IPS-18c (cell line): Measurements from ENCODE around the gene IGF1R.

Experiments used
- H3K4me3 ChIP-seq: 2 replicates; pipeline ENCODE4 v1.7.0; 2013; ENCODE audit warnings: low read depth, mild to moderate bottlenecking, low read length, moderate library complexity; ENCODE audit not compliant: insufficient read depth
- H3K9me3 ChIP-seq: one replicate; pipeline ENCODE4 v1.6.1; 2013; ENCODE audit warnings: mild to moderate bottlenecking, low read length, moderate library complexity; ENCODE audit not compliant: control insufficient read depth, insufficient read depth

The IGF1R gene

DNA sequence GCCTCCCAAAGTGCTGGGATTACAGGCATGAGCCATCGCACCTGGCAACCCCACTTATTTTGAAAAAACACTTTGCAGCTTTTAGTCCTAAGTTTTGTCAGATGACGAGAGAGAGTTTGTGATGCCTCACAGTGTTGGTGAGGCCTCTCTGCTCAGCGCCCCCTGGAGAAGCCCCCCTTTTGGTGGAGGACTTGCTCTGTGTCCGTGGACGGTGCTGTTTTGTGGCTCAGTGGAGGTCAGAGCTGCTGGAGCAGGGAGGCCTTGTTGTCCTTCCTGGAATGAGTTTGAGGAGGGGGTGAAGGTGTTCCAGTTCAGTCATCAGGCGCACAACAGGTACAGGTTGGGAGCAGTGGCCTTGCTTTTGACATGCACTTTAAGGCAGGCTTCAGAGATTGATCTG, 301.3 kb downstream of the IGF1R start:
- H3K4me3 ChIP-seq: no peak overlapping the region
- H3K9me3 ChIP-seq: no peaks in the 10 kb centered on the region

DNA sequence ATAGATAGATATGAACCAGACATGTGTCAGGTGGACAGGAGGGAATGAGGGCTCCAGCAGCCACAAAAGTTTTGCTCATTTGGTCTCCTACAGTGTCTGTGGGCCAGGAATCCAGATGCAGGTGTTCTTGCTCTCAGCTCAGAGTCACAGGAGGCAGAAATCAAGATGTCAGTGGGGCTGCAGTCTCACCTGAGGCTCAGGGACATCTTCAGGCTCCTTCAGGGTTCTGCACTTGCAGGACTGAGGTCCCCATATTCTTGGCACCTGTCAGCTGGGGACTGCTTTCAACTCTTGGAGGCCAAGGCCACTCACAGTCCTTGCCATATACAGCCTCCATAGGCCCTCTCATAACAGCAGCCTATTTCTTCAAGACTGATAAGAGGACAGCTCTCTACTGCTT, 301.9 kb downstream of the IGF1R start:
- H3K9me3 ChIP-seq: no peaks in the 10 kb centered on the region
- no peak overlapping the region for H3K4me3 ChIP-seq

DNA sequence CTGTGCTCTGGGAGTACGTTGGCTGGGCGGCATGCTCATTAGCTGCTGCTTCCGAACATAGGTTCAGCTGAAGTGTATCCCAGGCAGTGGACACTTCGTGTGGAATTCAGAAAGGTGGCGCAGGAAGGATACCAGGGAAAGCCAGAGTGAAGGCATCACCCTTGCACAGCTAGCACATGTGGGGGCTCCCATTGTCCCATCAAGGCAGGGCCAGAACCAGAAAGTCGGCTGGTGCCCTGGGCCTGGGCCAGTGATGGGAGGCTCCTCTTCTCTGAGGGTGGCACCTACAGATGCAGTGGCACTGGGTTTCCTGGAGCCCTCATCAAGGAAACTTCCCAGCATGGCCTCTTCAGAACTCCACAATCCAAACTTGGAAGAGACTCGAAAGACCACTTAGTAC, 302.7 kb downstream of the IGF1R start:
- Histone ChIP-seq H3K4me3 (no peak overlapping the region), H3K9me3 (no peaks in the 10 kb centered on the region)

DNA sequence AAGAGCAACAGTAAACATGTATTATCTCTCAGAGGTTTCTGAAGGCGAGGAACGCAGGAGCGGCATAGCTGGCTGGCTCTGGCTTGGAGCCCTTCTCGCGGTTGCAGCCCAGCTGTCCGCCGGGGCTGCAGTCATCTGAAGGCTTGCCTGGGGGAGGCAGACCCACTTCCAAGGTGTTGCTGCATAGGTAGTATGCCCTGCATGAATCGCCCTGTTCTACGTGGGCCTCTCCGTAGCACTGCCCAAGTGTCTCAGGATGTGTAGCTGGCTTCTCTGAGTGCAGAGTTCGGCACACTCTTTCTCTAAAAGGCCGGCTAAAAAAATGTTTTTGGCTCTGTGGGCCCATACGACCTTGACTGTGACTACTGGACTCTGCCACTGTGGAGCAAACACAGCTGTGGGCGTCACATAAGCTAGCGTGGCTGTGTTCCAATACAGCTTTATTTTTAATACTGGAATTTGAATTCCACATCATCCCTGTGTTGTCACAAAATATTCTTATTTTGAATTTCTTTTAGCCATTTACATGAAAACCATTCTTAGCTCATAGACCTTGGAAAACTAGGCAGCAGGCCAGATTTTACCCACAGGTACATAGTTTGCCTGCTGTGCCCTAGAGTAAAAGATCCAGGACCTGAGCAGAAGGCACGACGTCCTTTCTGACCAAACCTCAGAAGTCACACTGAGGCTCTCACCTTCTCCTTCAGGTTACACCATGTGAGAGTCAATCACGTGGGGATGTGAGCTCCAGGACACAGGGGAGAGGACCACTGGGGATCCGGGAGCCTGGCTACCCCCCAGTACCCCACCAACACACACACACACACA, 303.4 kb downstream of the IGF1R start:
- Histone ChIP-seq H3K9me3 (peaks cover 2% of the 10 kb centered on the region), H3K4me3 (no peak overlapping the region)

DNA sequence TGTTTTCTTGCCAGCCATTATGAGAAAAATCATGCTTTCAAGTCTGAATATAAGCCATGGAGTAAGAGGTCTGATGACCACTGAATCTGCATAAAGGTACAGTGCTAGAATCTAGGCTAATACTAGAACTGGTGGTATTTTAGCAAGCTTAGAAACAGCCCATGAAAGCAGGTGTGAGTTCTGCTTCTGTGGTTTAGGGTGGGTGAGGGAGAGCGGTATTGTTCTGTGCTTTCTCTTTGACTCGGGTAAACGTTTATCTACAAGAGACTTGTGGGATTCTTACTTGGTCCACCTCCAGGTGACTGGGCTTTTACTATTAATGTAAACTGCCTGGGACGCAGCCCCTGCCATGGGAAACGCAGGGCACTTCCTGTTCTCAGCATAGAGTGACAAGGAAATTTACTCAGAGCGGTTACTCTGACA, 304.1 kb downstream of the IGF1R start:
- H3K9me3 ChIP-seq: peaks cover 2% of the 10 kb centered on the region
- no peak overlapping the region for H3K4me3 ChIP-seq

DNA sequence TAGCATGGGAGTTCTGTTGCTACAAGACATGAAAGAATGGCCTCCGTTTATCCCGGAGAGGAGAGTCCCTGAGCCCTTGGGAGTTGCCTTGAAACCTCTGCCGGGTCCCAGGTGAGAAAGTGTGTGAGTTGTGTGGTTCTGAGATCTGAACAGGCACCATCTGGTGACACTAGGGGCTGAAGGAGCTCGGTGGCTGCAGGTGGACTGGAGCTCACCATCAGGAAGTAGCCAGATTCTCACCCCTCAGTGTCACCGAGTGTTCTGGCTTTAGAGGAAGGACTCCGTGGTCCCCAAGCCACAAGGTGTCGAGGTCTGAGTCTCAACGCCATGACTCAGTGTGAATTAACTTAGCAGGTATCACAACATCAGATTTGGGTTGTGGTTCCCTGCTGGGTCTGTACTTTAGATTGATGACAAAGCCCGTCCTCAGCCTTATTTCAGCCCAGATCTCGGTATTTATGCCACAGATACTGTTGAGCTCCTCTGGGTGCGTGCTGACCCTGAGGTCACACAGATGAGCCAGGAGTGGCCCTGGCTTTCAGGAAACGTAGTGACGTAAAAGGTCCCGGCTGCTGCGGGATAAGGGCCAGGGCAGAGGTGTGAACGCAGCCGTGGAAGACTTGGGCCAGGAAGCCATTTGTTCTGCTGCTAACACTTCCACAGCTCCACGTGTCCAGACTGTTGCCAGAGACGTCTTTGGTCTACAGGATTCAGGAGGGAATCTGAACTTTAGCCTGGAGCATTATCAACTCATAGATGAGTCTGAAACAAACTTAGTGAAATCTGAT, 304.9 kb downstream of the IGF1R start:
- H3K9me3 ChIP-seq: peaks cover 2% of the 10 kb centered on the region
- H3K4me3 ChIP-seq: no peak overlapping the region

DNA sequence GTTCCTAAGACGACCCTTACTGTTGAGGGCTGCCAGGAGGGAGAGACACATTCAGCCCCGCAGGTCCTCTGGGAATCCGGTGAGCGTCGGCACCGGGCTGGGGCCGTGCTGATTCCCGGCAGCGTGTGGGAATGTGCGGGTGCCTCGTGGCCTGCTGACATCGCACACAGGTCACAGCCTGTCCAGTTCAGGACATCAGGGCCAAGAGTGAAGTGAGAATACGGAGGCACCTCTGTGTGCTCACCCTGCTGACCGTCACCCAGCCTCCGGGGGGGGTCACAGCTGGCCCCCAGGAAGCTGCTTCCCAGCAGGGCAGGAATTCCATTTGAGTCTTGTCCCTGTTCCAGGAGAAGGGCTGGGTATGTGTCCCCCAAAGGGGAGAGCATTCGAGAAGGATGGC, 305.6 kb downstream of the IGF1R start:
- no peak overlapping the region for H3K4me3 ChIP-seq
- H3K9me3 ChIP-seq: peaks cover 2% of the 10 kb centered on the region

DNA sequence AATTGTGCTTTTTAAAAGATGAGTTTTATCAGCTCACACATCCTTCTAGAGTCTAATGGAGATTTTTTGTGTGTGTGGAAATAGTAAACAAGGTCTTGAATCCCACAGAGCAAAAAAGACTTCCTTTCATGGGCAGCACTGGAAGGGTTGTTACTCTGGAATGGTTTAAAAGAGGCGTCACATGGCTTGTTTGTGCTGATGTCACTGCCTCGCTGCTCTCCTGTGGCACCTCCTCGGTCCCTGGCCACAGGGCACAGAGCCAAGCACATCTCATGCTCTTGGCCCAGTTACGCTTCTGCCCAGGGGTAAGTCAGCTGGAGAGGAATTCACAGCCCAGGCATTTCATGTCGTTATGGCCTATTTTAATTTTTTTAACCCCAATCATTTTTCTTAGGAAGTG, 306.1 kb downstream of the IGF1R start:
- H3K9me3 ChIP-seq: peaks cover 2% of the 10 kb centered on the region
- H3K4me3 ChIP-seq: no peak overlapping the region

DNA sequence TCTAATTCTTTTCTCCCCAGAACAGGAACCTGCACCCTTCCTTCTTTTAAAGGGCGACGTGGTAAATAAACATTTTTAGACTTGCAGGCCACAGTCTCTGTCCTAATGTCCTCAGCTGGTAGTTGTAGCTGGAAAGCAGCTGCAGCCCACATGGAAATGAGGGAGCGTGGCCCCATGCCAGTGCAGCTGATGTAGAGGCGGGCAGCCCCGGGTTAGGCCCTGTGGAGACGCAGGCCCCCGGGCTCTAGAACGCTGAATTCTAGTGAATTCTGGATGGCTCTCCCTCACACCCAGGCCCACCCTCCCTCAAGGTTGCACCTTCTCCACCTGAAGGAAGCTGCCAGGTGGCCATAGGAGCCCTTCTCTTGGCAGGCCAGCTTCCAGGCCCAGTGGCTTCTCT, 307.0 kb downstream of the IGF1R start:
- Histone ChIP-seq H3K4me3 (no peak overlapping the region), H3K9me3 (peaks cover 4% of the 10 kb centered on the region)

DNA sequence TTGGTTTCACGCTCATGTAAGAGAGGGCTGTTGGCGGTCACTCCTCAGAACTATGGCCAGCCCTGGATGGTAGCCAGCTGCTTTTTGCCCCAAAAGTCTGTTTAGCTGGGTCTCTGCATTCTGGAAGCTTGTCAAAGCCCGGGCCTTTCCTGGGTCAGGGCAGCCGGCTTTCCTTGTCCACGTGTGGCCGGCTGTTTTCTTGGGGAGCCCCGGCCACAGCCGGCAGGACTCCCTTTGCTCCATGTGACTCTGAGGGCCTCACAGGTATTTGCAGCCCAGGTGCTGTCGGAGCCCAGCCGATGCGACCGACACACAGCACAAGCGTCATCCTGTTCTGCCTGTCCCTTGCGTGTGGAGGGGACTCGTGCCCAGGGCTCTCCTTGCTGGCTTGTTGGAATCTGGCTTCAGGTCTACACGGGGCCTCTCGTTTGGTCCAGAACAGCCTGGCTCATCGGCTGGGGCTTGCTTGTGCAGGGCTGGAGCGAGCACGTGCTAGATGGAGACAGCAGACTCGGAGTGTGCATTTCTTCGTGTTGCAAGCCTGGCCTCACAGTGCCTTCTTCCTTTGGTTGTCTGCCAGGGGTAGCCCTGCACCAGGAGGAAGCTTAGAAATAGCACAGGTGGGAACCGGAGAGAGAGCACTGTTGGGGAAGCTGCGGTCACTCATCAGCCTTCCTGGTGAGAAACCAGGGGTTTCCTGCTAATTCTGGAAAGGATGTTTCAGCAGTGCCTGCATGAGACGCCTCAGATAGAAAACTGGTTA, 307.8 kb downstream of the IGF1R start:
- Histone ChIP-seq H3K9me3 (peaks cover 4% of the 10 kb centered on the region), H3K4me3 (no peak overlapping the region)

DNA sequence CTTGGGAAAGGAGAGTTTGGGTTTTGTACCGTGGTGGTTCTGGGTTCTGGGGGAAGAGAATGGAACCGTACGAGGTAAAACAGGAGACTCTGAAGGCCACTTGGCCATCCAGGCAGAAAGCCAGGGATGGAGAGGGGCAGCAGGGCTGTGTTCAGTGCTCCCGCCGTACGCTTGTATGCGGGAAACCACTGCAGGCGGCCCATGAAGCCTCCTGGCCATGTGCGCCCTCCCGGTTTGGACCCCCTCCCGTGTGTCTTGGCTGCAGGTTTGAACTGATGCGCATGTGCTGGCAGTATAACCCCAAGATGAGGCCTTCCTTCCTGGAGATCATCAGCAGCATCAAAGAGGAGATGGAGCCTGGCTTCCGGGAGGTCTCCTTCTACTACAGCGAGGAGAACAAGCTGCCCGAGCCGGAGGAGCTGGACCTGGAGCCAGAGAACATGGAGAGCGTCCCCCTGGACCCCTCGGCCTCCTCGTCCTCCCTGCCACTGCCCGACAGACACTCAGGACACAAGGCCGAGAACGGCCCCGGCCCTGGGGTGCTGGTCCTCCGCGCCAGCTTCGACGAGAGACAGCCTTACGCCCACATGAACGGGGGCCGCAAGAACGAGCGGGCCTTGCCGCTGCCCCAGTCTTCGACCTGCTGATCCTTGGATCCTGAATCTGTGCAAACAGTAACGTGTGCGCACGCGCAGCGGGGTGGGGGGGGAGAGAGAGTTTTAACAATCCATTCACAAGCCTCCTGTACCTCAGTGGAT, 308.6 kb downstream of the IGF1R start:
- H3K9me3 ChIP-seq: peaks cover 8% of the 10 kb centered on the region

DNA sequence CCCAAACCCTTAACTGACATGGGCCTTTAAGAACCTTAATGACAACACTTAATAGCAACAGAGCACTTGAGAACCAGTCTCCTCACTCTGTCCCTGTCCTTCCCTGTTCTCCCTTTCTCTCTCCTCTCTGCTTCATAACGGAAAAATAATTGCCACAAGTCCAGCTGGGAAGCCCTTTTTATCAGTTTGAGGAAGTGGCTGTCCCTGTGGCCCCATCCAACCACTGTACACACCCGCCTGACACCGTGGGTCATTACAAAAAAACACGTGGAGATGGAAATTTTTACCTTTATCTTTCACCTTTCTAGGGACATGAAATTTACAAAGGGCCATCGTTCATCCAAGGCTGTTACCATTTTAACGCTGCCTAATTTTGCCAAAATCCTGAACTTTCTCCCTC, 309.3 kb downstream of the IGF1R start:
- Histone ChIP-seq H3K4me3 (no peak overlapping the region), H3K9me3 (peaks cover 8% of the 10 kb centered on the region)

More for the DNA sequence above, 308.6 kb downstream of the IGF1R start:
- H3K4me3 ChIP-seq: no peak overlapping the region

DNA sequence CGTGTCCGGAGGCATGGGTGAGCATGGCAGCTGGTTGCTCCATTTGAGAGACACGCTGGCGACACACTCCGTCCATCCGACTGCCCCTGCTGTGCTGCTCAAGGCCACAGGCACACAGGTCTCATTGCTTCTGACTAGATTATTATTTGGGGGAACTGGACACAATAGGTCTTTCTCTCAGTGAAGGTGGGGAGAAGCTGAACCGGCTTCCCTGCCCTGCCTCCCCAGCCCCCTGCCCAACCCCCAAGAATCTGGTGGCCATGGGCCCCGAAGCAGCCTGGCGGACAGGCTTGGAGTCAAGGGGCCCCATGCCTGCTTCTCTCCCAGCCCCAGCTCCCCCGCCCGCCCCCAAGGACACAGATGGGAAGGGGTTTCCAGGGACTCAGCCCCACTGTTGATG, 309.7 kb downstream of the IGF1R start:
- H3K9me3 ChIP-seq: peaks cover 8% of the 10 kb centered on the region
- no peak overlapping the region for H3K4me3 ChIP-seq

DNA sequence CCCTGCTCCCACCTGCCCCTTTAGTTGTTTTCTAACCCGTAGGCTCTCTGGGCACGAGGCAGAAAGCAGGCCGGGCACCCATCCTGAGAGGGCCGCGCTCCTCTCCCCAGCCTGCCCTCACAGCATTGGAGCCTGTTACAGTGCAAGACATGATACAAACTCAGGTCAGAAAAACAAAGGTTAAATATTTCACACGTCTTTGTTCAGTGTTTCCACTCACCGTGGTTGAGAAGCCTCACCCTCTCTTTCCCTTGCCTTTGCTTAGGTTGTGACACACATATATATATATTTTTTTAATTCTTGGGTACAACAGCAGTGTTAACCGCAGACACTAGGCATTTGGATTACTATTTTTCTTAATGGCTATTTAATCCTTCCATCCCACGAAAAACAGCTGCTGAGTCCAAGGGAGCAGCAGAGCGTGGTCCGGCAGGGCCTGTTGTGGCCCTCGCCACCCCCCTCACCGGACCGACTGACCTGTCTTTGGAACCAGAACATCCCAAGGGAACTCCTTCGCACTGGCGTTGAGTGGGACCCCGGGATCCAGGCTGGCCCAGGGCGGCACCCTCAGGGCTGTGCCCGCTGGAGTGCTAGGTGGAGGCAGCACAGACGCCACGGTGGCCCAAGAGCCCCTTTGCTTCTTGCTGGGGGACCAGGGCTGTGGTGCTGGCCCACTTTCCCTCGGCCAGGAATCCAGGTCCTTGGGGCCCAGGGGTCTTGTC, 310.7 kb downstream of the IGF1R start:
- Histone ChIP-seq H3K4me3 (no peak overlapping the region), H3K9me3 (peaks cover 8% of the 10 kb centered on the region)

DNA sequence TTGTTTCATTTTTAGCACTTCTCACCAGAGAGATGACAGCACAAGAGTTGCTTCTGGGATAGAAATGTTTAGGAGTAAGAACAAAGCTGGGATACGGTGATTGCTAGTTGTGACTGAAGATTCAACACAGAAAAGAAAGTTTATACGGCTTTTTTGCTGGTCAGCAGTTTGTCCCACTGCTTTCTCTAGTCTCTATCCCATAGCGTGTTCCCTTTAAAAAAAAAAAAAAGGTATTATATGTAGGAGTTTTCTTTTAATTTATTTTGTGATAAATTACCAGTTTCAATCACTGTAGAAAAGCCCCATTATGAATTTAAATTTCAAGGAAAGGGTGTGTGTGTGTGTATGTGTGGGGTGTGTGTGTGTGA, 311.3 kb downstream of the IGF1R start:
- H3K4me3 ChIP-seq: no peak overlapping the region
- H3K9me3 ChIP-seq: peaks cover 8% of the 10 kb centered on the region

DNA sequence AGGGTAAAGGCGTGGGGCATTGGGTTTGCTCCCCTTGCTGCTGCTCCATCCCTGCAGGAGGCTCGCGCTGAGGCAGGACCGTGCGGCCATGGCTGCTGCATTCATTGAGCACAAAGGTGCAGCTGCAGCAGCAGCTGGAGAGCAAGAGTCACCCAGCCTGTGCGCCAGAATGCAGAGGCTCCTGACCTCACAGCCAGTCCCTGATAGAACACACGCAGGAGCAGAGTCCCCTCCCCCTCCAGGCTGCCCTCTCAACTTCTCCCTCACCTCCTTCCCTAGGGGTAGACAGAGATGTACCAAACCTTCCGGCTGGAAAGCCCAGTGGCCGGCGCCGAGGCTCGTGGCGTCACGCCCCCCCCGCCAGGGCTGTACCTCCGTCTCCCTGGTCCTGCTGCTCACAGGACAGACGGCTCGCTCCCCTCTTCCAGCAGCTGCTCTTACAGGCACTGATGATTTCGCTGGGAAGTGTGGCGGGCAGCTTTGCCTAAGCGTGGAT, 312.3 kb downstream of the IGF1R start:
- peaks cover 8% of the 10 kb centered on the region for H3K9me3 ChIP-seq
- no peak overlapping the region for H3K4me3 ChIP-seq
